Measurements from ENCODE around the gene LYSET. TPM values are rescaled to one million over a fixed set of nuclear protein-coding genes. Genes with fewer than 3 reads are reported as not detected.
"Not testable (repeated sequence)": the region's sequence is repeated elsewhere in the genome, so short reads cannot be mapped to it uniquely, and the experiment has no call there.

The LYSET gene
- total and polyA plus RNA-seq, 3 donors from 2014 or later: 11.1 to 15.2 (median 11.9) TPM

DNA sequence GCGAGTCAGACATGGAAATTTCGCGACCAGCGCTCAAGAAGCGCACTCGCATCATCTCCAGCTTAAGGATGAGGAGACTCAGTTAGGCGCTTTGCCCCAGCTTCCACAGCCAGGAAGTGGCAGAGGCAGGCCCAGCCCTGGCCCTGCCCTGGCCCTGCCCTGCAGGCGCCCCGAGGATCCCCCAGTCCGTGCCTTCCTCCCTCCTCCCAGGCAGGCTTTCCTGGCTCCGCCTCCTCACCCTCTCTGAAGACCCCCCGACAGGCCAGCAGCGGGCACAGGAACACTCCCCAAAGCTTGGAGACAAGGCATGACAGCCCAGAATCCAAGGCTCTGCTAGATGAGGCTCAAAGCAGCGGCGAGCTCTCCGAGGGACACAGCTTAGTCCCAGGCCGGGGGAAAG is 47.0 kb downstream of the LYSET start:
- intact Hi-C loops (cut with DNase I; ENCODE audit: low total_unique reads): no loop called here
- H3K4me3 ChIP-seq: peak overlapping the region; percentile 42 to 48
- H3K4me1 ChIP-seq: no peaks in the 10 kb centered on the region
- no peak for DNase-seq
- no peaks in the 10 kb centered on the region for H3K36me3 ChIP-seq (ENCODE audit: low read depth, missing control alignments)
- no peak overlapping the region for H3K27ac ChIP-seq
- no peaks in the 10 kb centered on the region for H3K27me3 ChIP-seq
- WGBS, 2 donors: 45 to 57% methylated on average over 9 to 17 of the region's 17 CpGs
- TF ChIP-seq, protein P1, sequence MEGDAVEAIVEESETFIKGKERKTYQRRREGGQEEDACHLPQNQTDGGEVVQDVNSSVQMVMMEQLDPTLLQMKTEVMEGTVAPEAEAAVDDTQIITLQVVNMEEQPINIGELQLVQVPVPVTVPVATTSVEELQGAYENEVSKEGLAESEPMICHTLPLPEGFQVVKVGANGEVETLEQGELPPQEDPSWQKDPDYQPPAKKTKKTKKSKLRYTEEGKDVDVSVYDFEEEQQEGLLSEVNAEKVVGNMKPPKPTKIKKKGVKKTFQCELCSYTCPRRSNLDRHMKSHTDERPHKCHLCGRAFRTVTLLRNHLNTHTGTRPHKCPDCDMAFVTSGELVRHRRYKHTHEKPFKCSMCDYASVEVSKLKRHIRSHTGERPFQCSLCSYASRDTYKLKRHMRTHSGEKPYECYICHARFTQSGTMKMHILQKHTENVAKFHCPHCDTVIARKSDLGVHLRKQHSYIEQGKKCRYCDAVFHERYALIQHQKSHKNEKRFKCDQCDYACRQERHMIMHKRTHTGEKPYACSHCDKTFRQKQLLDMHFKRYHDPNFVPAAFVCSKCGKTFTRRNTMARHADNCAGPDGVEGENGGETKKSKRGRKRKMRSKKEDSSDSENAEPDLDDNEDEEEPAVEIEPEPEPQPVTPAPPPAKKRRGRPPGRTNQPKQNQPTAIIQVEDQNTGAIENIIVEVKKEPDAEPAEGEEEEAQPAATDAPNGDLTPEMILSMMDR (IDR thresholded peaks at IDR 0.05): no peak
- TF ChIP-seq POLR2A (IDR thresholded peaks at IDR 0.05): no peak
- no peaks in the 10 kb centered on the region for H3K9me3 ChIP-seq

DNA sequence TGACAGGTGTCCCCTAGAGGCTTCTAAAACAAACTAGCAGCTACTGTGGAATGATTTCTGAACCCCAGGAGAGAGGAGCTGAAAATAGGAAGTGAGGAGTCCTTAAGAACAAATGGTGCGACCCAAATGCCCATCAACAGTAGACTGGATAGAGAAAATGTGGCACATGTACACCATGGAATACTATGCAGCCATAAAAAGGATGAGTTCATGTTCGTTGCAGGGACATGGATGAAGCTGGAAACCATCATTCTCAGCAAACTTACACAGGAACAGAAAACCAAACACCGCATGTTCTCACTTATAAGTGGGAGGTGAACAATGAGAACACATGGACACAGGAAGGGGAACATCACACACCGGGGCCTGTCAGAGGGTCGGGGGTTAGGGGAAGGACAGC is 48.0 kb downstream of the LYSET start:
- H3K27ac ChIP-seq; H3K4me1 ChIP-seq; H3K36me3 ChIP-seq (ENCODE audit: low read depth, missing control alignments); DNase-seq; H3K4me3 ChIP-seq; intact Hi-C loops (cut with DNase I; ENCODE audit: low total_unique reads); H3K27me3 ChIP-seq; H3K9me3 ChIP-seq: not testable (repeated sequence)
- WGBS, 2 donors: 81 to 85% methylated on average over 5 of the region's 5 CpGs

DNA sequence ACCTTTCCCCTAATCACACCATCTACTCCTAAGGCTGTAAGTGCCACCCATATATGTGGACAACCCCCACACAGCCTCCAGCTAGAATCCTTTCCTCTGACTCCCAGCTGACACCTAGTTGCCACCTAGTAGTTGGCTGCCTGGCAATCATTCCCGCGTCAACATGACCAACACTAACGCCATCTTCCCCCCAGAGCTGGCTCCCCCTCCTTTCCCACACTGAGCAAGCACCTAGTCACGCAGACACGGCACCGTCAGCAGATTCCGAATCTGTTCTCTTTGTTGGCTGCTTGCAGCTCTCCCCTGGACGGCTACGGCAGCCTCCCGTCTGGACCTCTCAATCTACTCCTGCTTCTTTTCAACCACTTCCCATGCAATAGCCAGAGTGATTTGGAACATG is 49.7 kb downstream of the LYSET start:
- intact Hi-C loops (cut with DNase I; ENCODE audit: low total_unique reads): no loop called here
- no peak for DNase-seq
- 41 to 47% methylated on average over 10 of the region's 10 CpGs for WGBS, 2 donors
- Histone ChIP-seq H3K36me3 (ENCODE audit: low read depth, missing control alignments) (no peaks in the 10 kb centered on the region), H3K27me3 (no peaks in the 10 kb centered on the region), H3K4me3 (no peak overlapping the region), H3K27ac (no peak overlapping the region), H3K9me3 (no peaks in the 10 kb centered on the region), H3K4me1 (no peaks in the 10 kb centered on the region)
- no peak for TF ChIP-seq POLR2A (IDR thresholded peaks at IDR 0.05)
- TF ChIP-seq, protein P1 (IDR thresholded peaks at IDR 0.05): no peak

Other genes starting within 250 kb of the LYSET start
- gene ITPK1, start 69.4 kb upstream of the LYSET start, total RNA-seq: 10 to 100 TPM; 78.3 to 90.6 TPM
- gene ITPK1, start 69.4 kb upstream of the LYSET start, polyA plus RNA-seq (ENCODE audit: insufficient read depth, low read depth, low replicate concordance): 92.5 TPM
- gene MOAP1, start 420 bp upstream of the LYSET start, total RNA-seq: 10 to 100 TPM; 22.4 to 25.5 TPM
- 22.6 TPM for gene MOAP1, start 420 bp upstream of the LYSET start, polyA plus RNA-seq (ENCODE audit: insufficient read depth, low read depth, low replicate concordance)
- 10 to 100 TPM in 1 of 2 donors, 1 to 10 TPM in 1; 7.8 to 10.2 TPM for gene GON7, start 21.7 kb downstream of the LYSET start, total RNA-seq
- 14.9 TPM for gene GON7, start 21.7 kb downstream of the LYSET start, polyA plus RNA-seq (ENCODE audit: insufficient read depth, low read depth, low replicate concordance)
- 10 to 100 TPM; 35.5 to 36.1 TPM for gene UBR7, start 21.9 kb downstream of the LYSET start, total RNA-seq
- gene UBR7, start 21.9 kb downstream of the LYSET start, polyA plus RNA-seq (ENCODE audit: insufficient read depth, low read depth, low replicate concordance): 50.5 TPM
- gene BTBD7, start 147.7 kb downstream of the LYSET start, total RNA-seq: 10 to 100 TPM; 26.1 to 27.8 TPM
- gene BTBD7, start 147.7 kb downstream of the LYSET start, polyA plus RNA-seq (ENCODE audit: insufficient read depth, low read depth, low replicate concordance): 16.9 TPM
- 10 to 100 TPM; 19.9 to 39.1 TPM for gene COX8C, start 161.9 kb downstream of the LYSET start, total RNA-seq
- 65.3 TPM for gene COX8C, start 161.9 kb downstream of the LYSET start, polyA plus RNA-seq (ENCODE audit: insufficient read depth, low read depth, low replicate concordance)
- 1 to 10 TPM; 4.3 to 5.5 TPM for gene UNC79, start 245.6 kb downstream of the LYSET start, total RNA-seq
- gene UNC79, start 245.6 kb downstream of the LYSET start, polyA plus RNA-seq (ENCODE audit: insufficient read depth, low read depth, low replicate concordance): 10.7 TPM